ENCODE data around the gene TAS1R3. TPM values are rescaled to one million over a fixed set of nuclear protein-coding genes. Genes with fewer than 3 reads are reported as not detected.
A peak's percentile ranks its signal among the peaks of the same experiment; 100 is the strongest.

Gene TAS1R3
- total RNA-seq, 1 donor from 2014 or later, result 0.28 TPM

- no peaks in the 10 kb centered on the region for H3K27me3 Mint-ChIP-seq
- no peak overlapping the region for H3K4me3 Mint-ChIP-seq
- intact Hi-C loops (cut with micrococcal nuclease), result loop anchor here (5.0 kb wide), 1 partner anchor 259 kb away; no protein-coding TSS in a partner anchor
- peaks cover 4% of the 10 kb centered on the region for H3K4me1 Mint-ChIP-seq
- no peak overlapping the region for H3K27ac Mint-ChIP-seq
- peak; percentile 89 for DNase-seq
- peaks cover 2% of the 10 kb centered on the region for H3K36me3 Mint-ChIP-seq (ENCODE audit: low read depth)
- H3K9me3 Mint-ChIP-seq, result no peaks in the 10 kb centered on the region
Observed at GRCh38 chr1:1291548-1292441, 39.3 kb upstream of the TAS1R3 start.

- intact Hi-C loops (cut with micrococcal nuclease), result loop anchor here (5.0 kb wide), 1 partner anchor 260 kb away; no protein-coding TSS in a partner anchor
Observed at GRCh38 chr1:1292442-1292779, 38.7 kb upstream of the TAS1R3 start.

GRCh38 chr1:1292851-1293250 lies 38.2 kb upstream of the TAS1R3 start:
- intact Hi-C loops (cut with micrococcal nuclease), result loop anchor here (5.0 kb wide), 1 partner anchor 261 kb away; no protein-coding TSS in a partner anchor
- H3K4me1 Mint-ChIP-seq, result peaks cover 4% of the 10 kb centered on the region

More at GRCh38 chr1:1292442-1292779, 38.7 kb upstream of the TAS1R3 start:
- Mint-ChIP-seq H3K36me3 (ENCODE audit: low read depth) (peaks cover 2% of the 10 kb centered on the region), H3K4me3 (no peak overlapping the region), H3K9me3 (no peaks in the 10 kb centered on the region), H3K4me1 (peaks cover 4% of the 10 kb centered on the region), H3K27me3 (no peaks in the 10 kb centered on the region), H3K27ac (no peak overlapping the region)
- no peak for DNase-seq

GRCh38 chr1:1293263-1294249 lies 37.5 kb upstream of the TAS1R3 start:
- peaks cover 4% of the 10 kb centered on the region for H3K4me1 Mint-ChIP-seq
- no peak overlapping the region for H3K27ac Mint-ChIP-seq
- H3K4me3 Mint-ChIP-seq, result no peak overlapping the region
- no peak for DNase-seq
- peaks cover 2% of the 10 kb centered on the region for H3K36me3 Mint-ChIP-seq (ENCODE audit: low read depth)
- no peaks in the 10 kb centered on the region for H3K27me3 Mint-ChIP-seq
- intact Hi-C loops (cut with micrococcal nuclease), result loop anchor here (5.0 kb wide), 1 partner anchor 261 kb away; no protein-coding TSS in a partner anchor
- H3K9me3 Mint-ChIP-seq, result no peaks in the 10 kb centered on the region

More at GRCh38 chr1:1292851-1293250, 38.2 kb upstream of the TAS1R3 start:
- DNase-seq, result no peak
- Mint-ChIP-seq H3K27ac (no peak overlapping the region), H3K27me3 (no peaks in the 10 kb centered on the region), H3K4me3 (no peak overlapping the region), H3K36me3 (ENCODE audit: low read depth) (peaks cover 2% of the 10 kb centered on the region), H3K9me3 (no peaks in the 10 kb centered on the region)

GRCh38 chr1:1294250-1294890 lies 36.7 kb upstream of the TAS1R3 start:
- H3K4me1 Mint-ChIP-seq, result peaks cover 4% of the 10 kb centered on the region
- H3K27ac Mint-ChIP-seq, result no peak overlapping the region
- H3K4me3 Mint-ChIP-seq, result no peak overlapping the region
- no peaks in the 10 kb centered on the region for H3K9me3 Mint-ChIP-seq
- DNase-seq, result no peak
- H3K27me3 Mint-ChIP-seq, result no peaks in the 10 kb centered on the region
- intact Hi-C loops (cut with micrococcal nuclease), result loop anchor here (5.0 kb wide), 1 partner anchor 262 kb away; no protein-coding TSS in a partner anchor
- H3K36me3 Mint-ChIP-seq (ENCODE audit: low read depth), result peaks cover 2% of the 10 kb centered on the region

GRCh38 chr1:1295154-1295923 lies 35.7 kb upstream of the TAS1R3 start:
- intact Hi-C loops (cut with micrococcal nuclease), result no loop called here
- Mint-ChIP-seq H3K27ac (no peak overlapping the region), H3K9me3 (no peaks in the 10 kb centered on the region), H3K36me3 (ENCODE audit: low read depth) (peaks cover 2% of the 10 kb centered on the region), H3K4me3 (no peak overlapping the region), H3K27me3 (no peaks in the 10 kb centered on the region), H3K4me1 (peaks cover 3% of the 10 kb centered on the region)
- no peak for DNase-seq

GRCh38 chr1:1296070-1297061 lies 34.7 kb upstream of the TAS1R3 start:
- intact Hi-C loops (cut with micrococcal nuclease), result no loop called here
- Mint-ChIP-seq H3K9me3 (no peaks in the 10 kb centered on the region), H3K27me3 (no peaks in the 10 kb centered on the region), H3K27ac (no peak overlapping the region), H3K4me1 (peaks cover 3% of the 10 kb centered on the region), H3K4me3 (no peak overlapping the region), H3K36me3 (ENCODE audit: low read depth) (peaks cover 2% of the 10 kb centered on the region)
- no peak for DNase-seq

- no peak for DNase-seq
- Mint-ChIP-seq H3K27me3 (no peaks in the 10 kb centered on the region), H3K9me3 (no peaks in the 10 kb centered on the region), H3K27ac (no peak overlapping the region), H3K4me1 (no peaks in the 10 kb centered on the region), H3K36me3 (ENCODE audit: low read depth) (peaks cover 2% of the 10 kb centered on the region), H3K4me3 (no peak overlapping the region)
- intact Hi-C loops (cut with micrococcal nuclease), result no loop called here
Observed at GRCh38 chr1:1297802-1298424, 33.2 kb upstream of the TAS1R3 start.

GRCh38 chr1:1298861-1299685 lies 32.0 kb upstream of the TAS1R3 start:
- no peak overlapping the region for H3K27ac Mint-ChIP-seq
- H3K4me3 Mint-ChIP-seq, result no peak overlapping the region
- H3K9me3 Mint-ChIP-seq, result no peaks in the 10 kb centered on the region
- DNase-seq, result no peak
- H3K27me3 Mint-ChIP-seq, result no peaks in the 10 kb centered on the region
- intact Hi-C loops (cut with micrococcal nuclease), result no loop called here
- peaks cover 2% of the 10 kb centered on the region for H3K36me3 Mint-ChIP-seq (ENCODE audit: low read depth)
- no peaks in the 10 kb centered on the region for H3K4me1 Mint-ChIP-seq

GRCh38 chr1:1299686-1300351 lies 31.3 kb upstream of the TAS1R3 start:
- H3K4me3 Mint-ChIP-seq, result no peak overlapping the region
- intact Hi-C loops (cut with micrococcal nuclease), result no loop called here

GRCh38 chr1:1300352-1300739 lies 30.7 kb upstream of the TAS1R3 start:
- no peaks in the 10 kb centered on the region for H3K27me3 Mint-ChIP-seq
- H3K9me3 Mint-ChIP-seq, result no peaks in the 10 kb centered on the region
- peaks cover 2% of the 10 kb centered on the region for H3K4me1 Mint-ChIP-seq
- DNase-seq, result no peak
- H3K4me3 Mint-ChIP-seq, result no peak overlapping the region
- intact Hi-C loops (cut with micrococcal nuclease), result no loop called here
- no peaks in the 10 kb centered on the region for H3K36me3 Mint-ChIP-seq (ENCODE audit: low read depth)
- no peak overlapping the region for H3K27ac Mint-ChIP-seq

More at GRCh38 chr1:1299686-1300351, 31.3 kb upstream of the TAS1R3 start:
- DNase-seq, result peak; percentile 75
- Mint-ChIP-seq H3K27me3 (no peaks in the 10 kb centered on the region), H3K9me3 (no peaks in the 10 kb centered on the region), H3K36me3 (ENCODE audit: low read depth) (peaks cover 2% of the 10 kb centered on the region), H3K27ac (no peak overlapping the region), H3K4me1 (no peaks in the 10 kb centered on the region)
